ENCODE results near the gene SLC7A8.
"Not testable (repeated sequence)": the region's sequence is repeated elsewhere in the genome, so short reads cannot be mapped to it uniquely, and the experiment has no call there.

Gene SLC7A8

DNA sequence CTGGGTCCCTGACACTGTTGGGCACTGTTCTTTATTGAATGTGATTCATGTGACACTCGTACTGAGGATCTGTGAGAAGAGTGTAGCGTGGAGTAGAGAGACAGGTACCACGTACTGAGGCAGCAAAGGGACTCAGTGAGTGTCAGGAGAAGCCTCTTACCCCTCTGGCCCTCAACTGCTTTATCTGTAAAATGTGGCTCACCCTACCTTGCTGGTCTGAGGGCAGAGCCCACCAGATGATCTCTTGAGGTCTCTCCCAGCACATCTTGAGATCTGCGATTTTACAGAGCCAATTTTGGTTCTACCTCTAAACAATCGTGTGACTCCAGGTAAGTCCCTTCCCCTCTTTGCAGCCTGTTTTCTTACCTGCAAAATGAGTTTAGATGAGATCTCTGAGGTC lies 67.5 kb downstream of the SLC7A8 start:
- no peak for DNase-seq (ENCODE audit: extremely low read depth in 1 of 2, low read depth in 1 of 2)

DNA sequence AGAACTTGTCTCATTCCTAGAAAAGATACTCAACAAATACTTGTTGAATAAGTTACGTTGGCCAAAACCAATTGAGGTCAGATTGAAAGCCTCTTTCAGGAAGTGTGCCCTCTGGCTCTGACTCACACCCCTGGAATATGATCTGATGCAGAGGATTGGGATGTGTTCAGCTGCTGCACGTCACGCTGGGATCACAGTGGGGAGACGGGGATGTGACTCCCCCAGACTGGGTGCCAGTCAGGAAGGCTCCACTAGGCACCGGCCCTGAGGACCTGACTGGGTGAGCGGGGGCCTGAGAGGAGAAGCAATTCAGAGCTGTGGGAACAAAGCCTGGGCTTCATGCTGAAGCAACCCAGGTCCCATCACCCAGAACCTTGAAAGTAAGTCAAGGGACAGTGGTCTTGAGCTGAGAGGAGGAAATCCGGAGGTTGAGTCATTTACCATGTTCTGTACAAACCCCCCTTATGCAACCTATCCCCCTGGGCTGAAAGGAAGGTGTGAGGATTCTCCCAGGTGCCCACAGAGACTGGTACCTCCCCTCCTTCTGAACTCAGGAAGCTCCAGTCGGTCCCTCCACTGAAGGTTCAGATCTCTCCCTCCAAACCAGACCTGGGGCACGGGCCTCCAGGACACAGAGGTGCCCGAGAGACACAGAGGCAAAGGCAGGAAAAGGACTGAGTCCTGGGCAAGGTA lies 68.3 kb downstream of the SLC7A8 start:
- no peak for DNase-seq (ENCODE audit: extremely low read depth in 1 of 2, low read depth in 1 of 2)

DNA sequence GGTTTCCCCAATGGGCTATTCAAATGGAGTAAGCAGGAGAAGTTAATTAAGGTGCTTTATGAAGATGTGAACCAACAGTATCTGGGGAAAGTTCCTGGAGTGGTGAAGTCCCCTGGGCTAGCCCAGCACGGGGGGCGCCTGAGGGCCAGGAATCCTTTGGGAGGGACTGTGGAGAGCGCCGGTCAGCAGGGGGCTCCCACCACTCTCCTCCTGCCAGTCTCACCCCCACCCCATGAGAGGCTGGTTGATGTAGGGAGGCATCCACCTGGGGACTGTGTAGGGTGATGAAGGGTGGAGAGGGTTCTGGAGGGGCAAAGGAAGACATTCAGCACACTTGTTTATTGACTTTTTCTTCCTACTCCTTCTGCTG lies 68.8 kb downstream of the SLC7A8 start:
- no peak for DNase-seq (ENCODE audit: extremely low read depth in 1 of 2, low read depth in 1 of 2)

DNA sequence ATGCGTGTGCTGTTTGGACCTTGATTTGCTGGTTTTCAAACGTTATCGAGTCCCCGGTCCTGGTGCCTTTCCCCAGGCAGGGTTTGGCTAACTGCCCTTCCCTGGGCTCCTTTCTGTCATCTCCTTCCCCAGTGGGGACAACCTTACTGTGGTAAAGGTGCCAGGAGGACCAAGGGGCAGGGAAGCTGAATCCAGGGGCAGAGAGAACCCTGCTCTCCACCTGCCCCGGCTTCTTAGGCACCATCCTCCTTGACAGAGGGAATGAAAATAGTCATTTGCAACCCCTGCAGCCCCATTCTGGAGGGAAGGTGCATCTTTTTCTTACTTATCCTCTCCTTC lies 69.4 kb downstream of the SLC7A8 start:
- DNase-seq (ENCODE audit: extremely low read depth in 1 of 2, low read depth in 1 of 2), result no peak

DNA sequence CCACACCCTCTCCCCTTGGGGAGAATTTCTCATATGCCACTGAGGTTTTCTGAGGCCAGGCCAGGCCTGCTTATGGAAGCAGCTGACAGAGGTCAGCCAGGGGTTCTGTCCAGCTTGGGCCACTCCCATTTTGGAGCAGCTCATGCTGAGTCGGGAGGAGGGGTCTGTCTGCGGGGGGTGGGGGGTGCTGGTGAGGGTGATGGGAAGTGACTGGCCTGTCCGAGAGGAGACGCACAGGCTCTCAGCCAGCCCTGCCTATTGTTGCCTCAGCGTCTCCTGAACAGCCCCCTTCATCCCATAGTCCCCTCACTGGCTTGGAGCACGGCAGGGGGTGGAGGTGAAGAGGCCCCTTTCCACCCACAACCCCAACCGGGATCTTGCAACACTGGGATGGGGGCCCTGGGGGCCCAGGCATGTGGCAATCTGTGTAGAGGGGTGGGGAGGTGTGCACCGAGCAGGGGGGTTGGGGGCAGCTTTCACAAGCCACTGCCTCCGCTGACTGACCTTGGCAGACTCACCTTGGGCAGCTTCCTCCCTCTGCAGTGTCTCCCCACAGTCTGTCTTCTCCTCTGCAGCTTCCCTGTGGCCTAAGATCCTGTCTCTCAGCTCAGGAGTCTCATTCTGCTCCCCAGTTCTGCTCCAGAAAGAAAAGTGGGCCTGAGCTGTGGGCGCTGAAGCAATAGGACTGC lies 69.9 kb downstream of the SLC7A8 start:
- no peak for DNase-seq (ENCODE audit: extremely low read depth in 1 of 2, low read depth in 1 of 2)

DNA sequence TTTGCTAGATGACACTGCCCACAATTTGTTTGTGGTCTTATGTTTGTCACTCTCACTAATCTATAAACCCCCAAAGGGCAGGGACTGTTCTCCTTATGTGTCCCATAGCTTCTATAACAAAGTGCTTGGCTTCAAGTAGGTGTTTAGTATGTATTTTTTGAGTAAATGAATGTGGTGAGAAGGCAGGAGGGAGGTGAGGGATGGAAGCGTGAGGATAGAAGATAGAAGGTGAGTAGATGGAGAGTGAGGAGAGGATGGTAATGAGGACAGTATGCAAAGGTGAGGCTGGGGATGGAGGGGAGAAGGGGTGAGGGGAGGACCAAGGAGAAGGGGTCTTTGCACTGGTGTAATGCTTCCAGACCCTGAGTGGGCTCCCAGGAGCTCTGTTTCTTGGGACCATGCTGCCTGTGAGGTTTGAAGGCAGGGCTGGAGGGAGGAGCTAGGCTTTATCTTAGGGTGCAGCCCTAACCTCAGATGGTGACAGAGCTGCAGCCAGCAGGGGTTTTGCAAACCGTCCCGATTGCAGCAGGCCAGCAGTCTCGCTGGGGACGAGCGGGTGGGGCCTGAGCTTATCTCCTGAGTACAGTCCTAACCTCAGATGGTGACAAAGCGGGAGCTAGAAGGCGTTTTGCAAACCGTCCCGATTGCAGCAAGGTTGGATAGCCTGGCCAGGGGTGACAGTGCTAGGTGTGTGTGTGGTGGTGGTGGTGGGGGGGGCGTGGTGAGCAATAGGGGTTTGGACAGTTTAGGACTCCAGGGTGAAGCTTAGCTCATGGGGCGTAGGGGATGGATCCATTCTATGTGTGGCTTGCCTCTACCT lies 70.9 kb downstream of the SLC7A8 start:
- DNase-seq (ENCODE audit: extremely low read depth in 1 of 2, low read depth in 1 of 2), result no peak

DNA sequence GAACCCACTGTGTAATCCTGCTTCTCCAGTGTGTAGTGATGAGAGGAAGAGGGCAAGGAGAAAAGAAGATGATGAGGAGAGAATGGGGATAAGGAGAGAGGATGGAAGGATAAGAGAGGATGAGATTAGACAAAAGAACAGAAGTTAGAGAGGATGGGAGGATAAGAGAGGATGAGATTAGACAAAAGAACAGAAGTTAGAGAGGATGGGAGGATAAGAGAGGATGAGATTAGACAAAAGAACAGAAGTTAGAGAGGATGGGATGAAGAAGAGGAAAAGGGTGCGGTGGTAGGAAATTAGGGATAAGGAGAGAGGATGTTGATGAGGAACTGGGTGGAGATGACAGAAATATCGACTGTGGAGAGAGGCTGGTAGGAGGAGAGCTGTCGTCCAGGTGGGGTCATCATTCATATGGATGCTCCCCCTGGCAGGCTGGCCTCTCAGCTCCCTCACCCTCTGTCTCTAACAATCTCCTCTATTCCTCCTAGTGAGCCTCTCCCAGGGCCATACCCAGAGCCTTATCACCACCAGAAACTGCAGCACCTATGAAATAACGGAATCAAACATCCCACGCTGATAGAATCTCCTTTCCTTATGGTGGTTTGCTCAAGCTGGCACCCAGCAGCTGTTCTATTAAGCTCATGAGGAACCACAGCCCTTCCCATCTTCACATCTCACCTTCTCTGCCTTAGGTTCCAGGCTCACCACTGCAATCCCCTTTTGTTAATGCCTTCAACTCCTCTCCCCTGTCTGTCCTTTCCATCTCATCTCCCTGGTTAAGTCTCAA lies 72.7 kb downstream of the SLC7A8 start:
- DNase-seq (ENCODE audit: extremely low read depth in 1 of 2, low read depth in 1 of 2), result no peak

DNA sequence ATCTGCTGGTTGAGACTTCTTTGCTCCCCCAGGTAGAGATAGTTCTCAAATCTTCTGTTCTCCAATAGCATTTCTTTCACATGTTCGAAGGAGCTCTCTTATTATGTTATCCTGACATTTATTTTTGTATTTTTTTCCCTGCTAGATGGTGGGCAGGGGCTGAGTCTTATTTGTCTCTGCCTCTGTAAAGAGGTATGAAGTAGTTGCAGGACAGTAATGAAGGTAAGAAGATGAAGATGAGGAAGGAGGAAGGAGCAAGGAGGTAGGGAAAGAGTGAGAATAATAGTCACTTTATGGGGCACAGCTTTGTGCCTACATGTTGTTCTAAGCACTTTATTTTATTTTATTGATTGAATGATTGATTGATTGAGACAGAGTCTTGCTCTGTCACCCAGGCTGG lies 73.7 kb downstream of the SLC7A8 start:
- no peak for DNase-seq (ENCODE audit: extremely low read depth in 1 of 2, low read depth in 1 of 2)

DNA sequence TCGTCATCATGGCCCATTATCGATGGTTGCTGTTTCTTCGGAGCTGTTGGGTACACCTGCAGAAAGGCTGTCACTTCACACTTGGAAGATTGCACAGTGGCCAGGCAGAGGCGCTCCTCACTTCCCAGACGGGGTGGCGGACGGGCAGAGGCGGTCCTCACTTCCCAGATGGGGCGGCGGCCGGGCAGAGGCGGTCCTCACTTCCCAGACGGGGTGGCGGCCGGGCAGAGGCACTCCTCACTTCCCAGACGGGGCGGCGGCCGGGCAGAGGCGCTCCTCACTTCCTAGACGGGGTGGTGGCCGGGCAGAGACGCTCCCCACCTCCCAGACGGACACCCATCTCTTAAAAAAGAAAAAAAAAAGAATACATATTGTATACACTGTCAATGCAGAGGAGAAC lies 75.3 kb downstream of the SLC7A8 start:
- DNase-seq (ENCODE audit: extremely low read depth in 1 of 2, low read depth in 1 of 2), result not testable (repeated sequence)

DNA sequence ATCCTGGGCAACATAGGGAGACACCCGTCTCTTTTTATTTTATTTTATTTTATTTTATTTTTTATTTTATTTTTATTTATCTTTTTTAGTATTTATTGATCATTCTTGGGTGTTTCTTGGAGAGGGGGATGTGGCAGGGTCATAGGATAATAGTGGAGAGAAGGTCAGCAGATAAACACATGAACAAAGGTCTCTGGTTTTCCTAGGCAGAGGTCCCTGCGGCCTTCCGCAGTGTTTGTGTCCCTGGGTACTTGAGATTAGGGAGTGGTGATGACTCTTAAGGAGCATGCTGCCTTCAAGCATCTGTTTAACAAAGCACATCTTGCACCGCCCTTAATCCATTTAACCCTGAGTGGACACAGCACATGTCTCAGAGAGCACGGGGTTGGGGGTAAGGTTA lies 75.8 kb downstream of the SLC7A8 start:
- not testable (repeated sequence) for DNase-seq (ENCODE audit: extremely low read depth in 1 of 2, low read depth in 1 of 2)

DNA sequence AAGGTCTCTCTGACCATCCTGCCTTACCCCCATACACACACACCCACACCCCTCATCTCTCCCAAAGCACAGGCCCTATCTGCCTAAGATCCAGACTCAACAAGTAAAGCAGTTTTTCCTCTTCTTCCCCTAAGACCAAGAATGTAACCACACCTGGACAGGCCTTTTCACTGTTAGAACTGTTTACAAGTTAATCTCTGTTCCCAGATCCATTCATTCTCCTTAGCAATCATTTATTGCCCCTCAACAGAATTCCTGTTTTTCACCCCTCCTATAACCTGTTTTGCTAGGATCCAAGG lies 76.8 kb downstream of the SLC7A8 start:
- no peak for DNase-seq (ENCODE audit: extremely low read depth in 1 of 2, low read depth in 1 of 2)

DNA sequence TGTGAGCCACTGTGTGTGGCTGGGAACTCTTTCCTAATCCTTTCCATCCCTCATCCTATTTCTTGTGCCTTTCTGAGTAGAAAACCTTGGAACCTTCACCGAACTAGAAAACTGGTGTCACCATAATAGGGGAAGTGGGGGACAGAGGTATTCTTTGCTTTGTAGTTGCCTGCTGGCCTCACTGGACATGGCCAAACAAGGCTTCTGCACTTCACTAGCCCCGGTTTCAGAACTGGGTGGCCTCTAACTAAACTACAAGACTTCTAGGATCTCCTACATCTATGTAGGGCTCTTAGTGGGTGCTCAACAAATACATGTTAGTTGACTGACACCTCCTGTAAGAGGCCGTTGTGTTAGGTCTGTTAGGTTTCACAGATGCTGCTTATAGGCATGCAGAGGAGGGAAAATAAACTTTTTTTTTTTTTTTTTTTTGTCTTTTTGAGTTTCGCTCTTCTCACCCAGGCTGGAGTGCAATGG lies 78.1 kb downstream of the SLC7A8 start:
- DNase-seq (ENCODE audit: extremely low read depth in 1 of 2, low read depth in 1 of 2), result no peak

DNA sequence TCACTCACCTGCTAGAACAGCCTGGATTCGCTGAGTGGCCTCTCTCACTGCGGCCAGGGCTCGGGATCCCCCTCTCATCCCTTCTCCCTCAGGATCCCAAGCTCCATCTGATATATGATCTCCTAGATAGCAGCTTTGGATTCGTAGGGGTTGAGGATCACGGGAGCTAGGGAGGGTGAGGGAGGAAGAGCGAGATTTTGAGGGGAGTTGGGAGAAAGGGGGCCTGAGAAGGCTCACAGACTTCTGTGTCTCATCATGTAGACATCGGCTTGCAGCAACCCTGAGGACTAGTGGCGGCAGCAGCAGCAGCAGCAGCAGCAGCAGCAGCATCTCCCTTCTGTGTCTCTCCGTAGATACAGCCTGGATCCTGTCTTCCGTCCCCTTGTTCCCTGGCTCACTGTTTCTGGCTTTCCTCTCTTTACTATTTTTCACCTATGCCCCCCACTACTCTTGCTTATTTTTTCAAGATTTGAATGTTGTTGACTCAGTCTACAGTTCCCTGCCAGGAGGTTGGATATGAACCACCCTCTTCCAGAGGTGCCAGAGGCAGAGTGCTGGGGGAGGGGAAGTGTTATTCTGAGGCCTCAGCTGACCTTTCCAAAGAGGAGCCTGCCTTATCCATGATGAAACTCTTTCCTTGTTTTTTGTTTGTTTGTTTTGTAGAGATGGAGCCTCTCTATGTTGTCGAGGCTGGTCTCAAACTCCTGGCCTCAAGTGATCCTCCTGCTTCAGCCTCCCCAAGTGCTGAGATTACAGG lies 78.7 kb downstream of the SLC7A8 start, which contains the start of gene CIROP:
Gene CIROP, minus strand, starts transcription at position 399 of the 757 bp plus-strand sequence. Its CDS starts 69 bp downstream, at position 330.
- no peak for DNase-seq (ENCODE audit: extremely low read depth in 1 of 2, low read depth in 1 of 2)

DNA sequence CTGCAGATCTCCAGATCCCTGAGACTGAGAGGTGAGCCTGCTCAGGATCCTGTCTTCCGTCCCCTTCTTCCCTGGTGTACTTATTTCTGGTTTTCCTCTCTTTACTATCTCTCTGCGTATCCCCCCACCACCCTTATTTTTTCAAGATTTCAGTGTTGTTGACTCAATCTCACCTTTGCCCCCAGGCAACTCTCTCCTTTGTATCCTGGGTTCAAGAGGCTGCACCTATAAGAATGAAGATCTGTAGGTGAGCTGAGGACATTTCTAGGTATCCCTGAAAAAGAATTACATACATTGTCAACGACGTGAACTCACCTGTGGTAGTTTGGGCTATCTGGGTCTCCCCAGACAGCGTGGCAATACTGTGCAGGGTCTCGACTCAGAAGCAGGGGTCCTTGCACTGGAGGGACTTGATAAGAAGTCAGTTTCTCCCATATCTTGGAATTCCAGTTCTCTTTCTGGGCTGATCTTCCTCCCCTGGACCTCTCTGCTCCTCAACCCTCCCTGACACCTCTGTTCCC lies 79.3 kb downstream of the SLC7A8 start:
- DNase-seq (ENCODE audit: extremely low read depth in 1 of 2, low read depth in 1 of 2), result no peak

DNA sequence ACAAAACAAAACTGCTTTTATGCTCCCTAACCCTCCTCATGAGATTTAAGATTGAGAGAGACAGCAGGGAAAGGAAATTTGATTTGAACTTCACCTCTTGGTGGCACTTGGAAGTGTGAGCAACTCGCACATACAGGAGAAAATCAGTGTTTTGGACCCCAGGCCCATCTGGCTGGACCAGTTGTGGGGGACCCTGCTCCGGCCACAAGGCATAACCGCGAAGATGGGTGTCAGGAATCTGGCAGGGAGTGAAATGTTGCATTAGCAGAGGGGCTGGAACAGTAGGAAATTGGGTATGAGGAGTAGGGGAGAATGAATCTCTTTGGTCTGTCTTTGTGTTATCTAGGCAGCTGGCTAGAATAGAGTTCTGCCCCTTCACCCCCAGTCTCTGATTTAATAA lies 79.9 kb downstream of the SLC7A8 start:
- no peak for DNase-seq (ENCODE audit: extremely low read depth in 1 of 2, low read depth in 1 of 2)

DNA sequence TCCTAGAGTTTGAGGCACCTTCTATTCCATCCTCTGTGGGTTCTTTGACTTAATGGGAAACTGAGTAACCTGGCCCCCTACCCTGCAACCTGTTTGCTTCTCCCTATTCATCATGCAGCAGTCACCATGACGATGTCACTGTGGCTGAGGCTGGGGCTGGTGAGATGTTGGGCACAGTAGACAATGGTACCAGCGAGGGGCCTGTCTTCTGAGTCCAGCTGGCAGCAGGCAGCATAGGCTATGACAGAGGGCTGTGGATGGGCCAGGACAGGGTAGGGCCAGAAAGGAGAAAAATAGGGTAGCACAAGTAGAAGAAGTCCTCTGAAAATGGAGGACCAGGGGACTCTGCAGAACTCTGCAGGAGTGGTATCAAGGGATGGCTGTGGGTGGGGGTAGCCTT lies 80.7 kb downstream of the SLC7A8 start:
- DNase-seq (ENCODE audit: extremely low read depth in 1 of 2, low read depth in 1 of 2), result no peak

DNA sequence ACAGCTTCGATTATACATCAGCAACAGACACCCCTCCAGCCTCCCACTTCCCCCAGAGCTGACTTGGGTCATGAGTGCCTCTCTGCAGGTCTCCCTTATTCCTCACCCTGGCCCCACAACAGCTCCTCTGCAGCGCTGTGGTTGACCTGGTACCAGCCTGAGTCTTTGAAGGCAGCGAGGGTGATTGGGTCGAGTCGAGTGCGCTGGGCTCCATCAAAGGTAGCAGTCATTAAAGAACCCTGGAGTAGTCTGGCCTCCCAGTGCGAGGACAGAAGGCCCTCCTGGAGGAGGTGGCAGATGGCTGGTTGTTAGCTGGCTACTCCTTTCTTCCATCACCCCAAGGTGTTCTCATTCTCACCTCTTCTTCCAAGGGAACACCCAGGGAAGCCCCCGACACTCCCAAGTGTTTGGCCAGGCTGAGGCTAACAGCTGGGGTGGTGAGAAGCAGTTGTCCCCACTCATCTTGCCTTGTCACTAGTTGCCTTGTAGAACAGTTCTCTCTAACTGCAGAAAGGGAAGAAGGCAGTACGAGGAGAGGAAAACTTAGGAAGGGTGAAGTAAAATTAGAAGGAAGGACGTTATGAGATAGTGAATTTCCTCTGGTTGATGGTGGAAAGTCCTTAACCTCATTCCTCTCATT lies 81.4 kb downstream of the SLC7A8 start:
- DNase-seq (ENCODE audit: extremely low read depth in 1 of 2, low read depth in 1 of 2), result no peak

DNA sequence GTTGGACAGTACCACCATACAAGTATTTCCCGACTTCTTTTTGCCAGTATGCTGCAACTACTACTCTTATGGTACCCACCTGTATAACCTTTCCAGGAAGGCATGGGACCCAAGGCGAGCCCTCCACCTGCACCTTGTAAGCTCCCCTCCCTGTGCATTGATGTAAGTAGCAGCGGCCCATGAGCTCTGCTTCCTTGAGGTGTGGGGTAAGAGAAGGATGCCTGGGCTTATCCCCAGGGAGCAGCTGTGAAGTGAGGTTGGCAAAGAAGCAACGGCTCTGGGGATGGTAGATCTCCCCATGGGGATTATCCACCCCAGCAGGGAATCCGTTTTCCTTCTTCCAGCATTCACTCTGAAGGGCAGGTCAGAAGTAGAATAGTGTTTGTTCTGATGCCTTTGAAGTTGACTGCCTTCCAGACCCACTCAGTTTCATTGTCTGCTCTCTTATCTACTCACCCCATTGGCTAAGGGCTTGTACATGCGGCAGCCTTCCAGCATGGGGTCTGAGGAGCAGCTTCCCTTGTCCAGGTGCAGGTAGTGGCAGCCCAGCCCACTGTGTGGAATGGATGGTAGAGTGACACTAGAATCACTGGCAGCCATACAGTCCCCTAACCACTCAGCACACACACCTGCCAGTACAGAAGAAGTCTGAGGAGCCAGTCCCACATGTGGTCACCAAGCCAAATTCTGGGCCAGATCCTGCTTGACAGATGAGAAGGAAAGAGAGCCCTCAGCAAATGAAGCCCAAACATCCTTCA lies 82.1 kb downstream of the SLC7A8 start:
- DNase-seq (ENCODE audit: extremely low read depth in 1 of 2, low read depth in 1 of 2), result no peak

DNA sequence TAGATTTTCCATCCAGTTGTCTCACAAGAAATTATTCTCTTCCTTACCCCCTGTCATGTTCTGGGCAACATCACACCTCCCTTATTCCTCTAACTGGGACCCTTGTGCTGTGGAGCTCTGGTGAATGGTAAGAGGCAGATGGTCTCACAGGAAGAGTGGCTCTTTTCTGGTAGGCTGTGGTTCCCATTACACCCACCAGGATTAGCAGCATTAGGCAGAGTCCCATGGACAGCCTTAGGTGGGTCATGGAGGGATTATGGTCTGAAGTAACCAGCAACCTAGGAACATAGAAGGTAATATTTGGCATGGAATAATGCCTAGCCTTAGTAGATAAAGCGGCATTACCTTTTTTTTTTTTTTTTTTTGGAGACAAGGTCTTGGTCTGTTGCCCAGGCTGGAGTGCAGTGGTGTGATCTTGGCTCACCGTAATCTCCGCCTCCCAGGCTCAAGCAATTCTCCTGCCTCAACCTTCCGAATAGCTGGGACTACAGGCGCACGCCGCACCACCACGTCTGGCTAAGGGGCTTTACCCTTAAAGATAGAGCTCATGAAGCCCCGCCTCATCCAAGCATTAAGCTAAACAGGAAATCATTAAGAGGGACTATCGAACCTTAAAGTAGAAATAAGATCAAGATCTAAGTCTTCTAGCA lies 84.1 kb downstream of the SLC7A8 start:
- no peak for DNase-seq (ENCODE audit: extremely low read depth in 1 of 2, low read depth in 1 of 2)
